Stomach (tissue), 9 donors: ENCODE measurements around the gene GRIPAP1. TPM values are rescaled to one million over a fixed set of nuclear protein-coding genes. Genes with fewer than 3 reads are reported as not detected.
A peak's percentile ranks its signal among the peaks of the same experiment; 100 is the strongest.

Experiments used
- DNase-seq, 2 donors: peaks; one replicate each; pipeline versions ENCODE4 v3.0.0 to v3.0.0-alpha.2; 2013 to 2019
- H3K27ac ChIP-seq, 5 donors: fragments of 200-600 bp in 4 of 5; sonication (generic) in 4 of 5; one replicate each; pipeline ENCODE4 v1.5.1; 2013 to 2019; ENCODE audit warnings: mild to moderate bottlenecking in 1 of 5, moderate library complexity in 1 of 5
- H3K27me3 ChIP-seq, 3 donors: fragments of 200-600 bp; sonication (generic); one replicate each; pipeline ENCODE4 v1.5.1; 2017 to 2019; ENCODE audit warnings: mixed run types in 1 of 3
- H3K36me3 ChIP-seq, 4 donors: fragments of 200-600 bp; sonication (generic); 1 replicate in 3 of 4; 2 replicates in 1 of 4; pipeline ENCODE4 v1.5.1; 2016 to 2019
- H3K4me1 ChIP-seq, 4 donors: fragments of 200-600 bp; sonication (generic); one replicate each; pipeline ENCODE4 v1.5.1; 2016 to 2019
- H3K4me3 ChIP-seq, 4 donors: fragments of 200-600 bp; sonication (generic) in 3 of 4; one replicate each; pipeline ENCODE4 v1.5.1; 2016 to 2019; ENCODE audit warnings: mild to moderate bottlenecking in 1 of 4
- H3K9me3 ChIP-seq, 4 donors: fragments of 200-600 bp; sonication (generic); one replicate each; pipeline ENCODE4 v1.5.1; 2016 to 2019
- EP300 ChIP-seq: sonication (generic); formaldehyde crosslinking; IDR thresholded peaks from one replicate; pipeline ENCODE4 v1.6.1; 2017; ENCODE audit warnings: antibody characterized with exemption
- POLR2A ChIP-seq, 4 donors: fragments of 450-650 bp; IDR thresholded peaks; one replicate each; pipeline ENCODE4 v1.6.1; 2016; ENCODE audit warnings: antibody characterized with exemption in 4 of 4, control low read depth in 2 of 4, mild to moderate bottlenecking in 1 of 4, moderate library complexity in 1 of 4
- POLR2AphosphoS5 ChIP-seq, 3 donors: sonication (generic); formaldehyde crosslinking; IDR thresholded peaks; one replicate each; pipeline ENCODE4 v1.6.1; 2016; ENCODE audit warnings: antibody characterized with exemption in 3 of 3
- WGBS, 5 donors: extraction: QIAGEN DNeasy Blood & Tissue Kit in 3 of 5; methylation state at CpG; one replicate each; pipeline versions ENCODE4 v1.1.5 to v1.1.7; 2013 to 2018; 5-methylcytosine and 5-hydroxymethylcytosine counted together
- intact Hi-C: fragments of 100-400 bp; cut with DNase I; formaldehyde crosslinking; loops from one replicate; pipeline ENCODE4 v1.15.1; 2023; ENCODE audit warnings: low total_unique reads
- polyA plus RNA-seq, 3 donors: library from polyadenylated mRNA; stranded (reverse); fragments of 200-250 nt; gene quantifications; one replicate each; pipeline ENCODE4 v1.2.3, GENCODE V29; 2013
- total RNA-seq, 5 donors: library from RNA; depleted of rRNA; stranded (reverse); fragments of >200 nt; gene quantifications; one replicate each; pipeline versions ENCODE4 v1.1.0 to v1.2.3, GENCODE V29; 2014 to 2016
- TF ChIP-seq, protein P1 (sequence below), 7 experiments: fragments of 450-650 bp in 4 of 7; fragments of 200-600 bp in 3 of 7; sonication (generic) in 3 of 7; IDR thresholded peaks; one replicate each; pipeline ENCODE4 v1.5.1; 2016 to 2019; ENCODE audit warnings: antibody characterized with exemption in 7 of 7, control low read depth in 2 of 7, mild to moderate bottlenecking in 1 of 7
- donor health status: healthy with polysubstance abuse.
- donor health status: Bipolar disorder and iron deficiency.
- donor health status: healthy.

GRIPAP1 gene
- total and polyA plus RNA-seq, 8 donors: 15.6 to 127 (median 32.9) TPM

DNA sequence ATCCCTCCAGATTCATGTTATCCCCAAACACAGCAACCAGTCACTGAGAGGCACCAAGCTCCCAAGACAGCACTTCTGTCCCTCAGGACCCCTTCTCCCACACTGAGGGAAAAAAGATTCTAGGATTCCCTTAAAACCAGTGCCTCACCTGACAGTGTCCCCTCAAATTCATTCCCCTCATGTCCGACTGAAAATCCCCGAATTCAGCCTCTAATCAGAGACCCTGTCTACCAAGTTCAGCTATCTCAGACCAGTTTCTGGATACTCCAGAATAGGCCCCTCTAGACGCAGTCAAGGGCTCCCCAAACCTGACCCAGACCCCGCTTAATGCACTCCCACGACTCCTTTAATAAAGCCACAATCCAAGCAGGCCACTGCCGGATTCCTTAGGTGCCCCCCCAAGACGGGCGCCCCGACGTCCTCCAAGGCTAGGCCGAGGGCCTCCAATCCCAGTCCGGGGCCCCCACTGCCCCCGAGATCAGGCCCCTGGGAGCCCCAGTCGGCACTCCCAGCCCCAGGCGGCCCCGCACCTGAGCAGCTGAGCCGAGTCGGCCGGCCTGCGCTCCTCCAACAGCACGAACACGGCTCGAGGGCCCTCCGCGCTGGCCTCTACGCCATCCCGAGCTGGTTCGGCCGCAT, 40.6 kb upstream of the GRIPAP1 start:
- peak overlapping the region; percentile 92 to 97 (median 96) for H3K27ac ChIP-seq
- H3K4me3 ChIP-seq: peak overlapping the region; percentile 57 to 72 (median 64)
- H3K27me3 ChIP-seq: no peaks in the 10 kb centered on the region
- TF ChIP-seq POLR2A (IDR thresholded peaks at IDR 0.05) (no peak), POLR2AphosphoS5 (IDR thresholded peaks at IDR 0.05) (no peak), EP300 (no peak)
- TF ChIP-seq, protein P1, sequence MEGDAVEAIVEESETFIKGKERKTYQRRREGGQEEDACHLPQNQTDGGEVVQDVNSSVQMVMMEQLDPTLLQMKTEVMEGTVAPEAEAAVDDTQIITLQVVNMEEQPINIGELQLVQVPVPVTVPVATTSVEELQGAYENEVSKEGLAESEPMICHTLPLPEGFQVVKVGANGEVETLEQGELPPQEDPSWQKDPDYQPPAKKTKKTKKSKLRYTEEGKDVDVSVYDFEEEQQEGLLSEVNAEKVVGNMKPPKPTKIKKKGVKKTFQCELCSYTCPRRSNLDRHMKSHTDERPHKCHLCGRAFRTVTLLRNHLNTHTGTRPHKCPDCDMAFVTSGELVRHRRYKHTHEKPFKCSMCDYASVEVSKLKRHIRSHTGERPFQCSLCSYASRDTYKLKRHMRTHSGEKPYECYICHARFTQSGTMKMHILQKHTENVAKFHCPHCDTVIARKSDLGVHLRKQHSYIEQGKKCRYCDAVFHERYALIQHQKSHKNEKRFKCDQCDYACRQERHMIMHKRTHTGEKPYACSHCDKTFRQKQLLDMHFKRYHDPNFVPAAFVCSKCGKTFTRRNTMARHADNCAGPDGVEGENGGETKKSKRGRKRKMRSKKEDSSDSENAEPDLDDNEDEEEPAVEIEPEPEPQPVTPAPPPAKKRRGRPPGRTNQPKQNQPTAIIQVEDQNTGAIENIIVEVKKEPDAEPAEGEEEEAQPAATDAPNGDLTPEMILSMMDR (IDR thresholded peaks at IDR 0.05): no peak
- H3K4me1 ChIP-seq: peaks cover 0 to 38% (median 20%) of the 10 kb centered on the region in 4 donors
- 0 to 47% (median 4%) methylated on average over 3 to 29 of the region's 29 CpGs for WGBS, 5 donors
- peaks cover 7 to 19% (median 17%) of the 10 kb centered on the region in 4 donors for H3K36me3 ChIP-seq
- intact Hi-C loops: no loop called here
- no peak for DNase-seq
- H3K9me3 ChIP-seq: no peaks in the 10 kb centered on the region

- WGBS, 5 donors: 5 to 25% (median 13%) methylated on average over 8 to 10 of the region's 10 CpGs
- TF ChIP-seq EP300 (no peak), POLR2A (IDR thresholded peaks at IDR 0.05) (no peak), POLR2AphosphoS5 (IDR thresholded peaks at IDR 0.05) (no peak)
- TF ChIP-seq, protein P1 (IDR thresholded peaks at IDR 0.05): no peak
- Histone ChIP-seq H3K9me3 (no peaks in the 10 kb centered on the region), H3K36me3 (peaks cover 12 to 26% (median 24%) of the 10 kb centered on the region in 4 donors), H3K27ac (peak overlapping the region; percentile 92 to 97 (median 96)), H3K27me3 (no peaks in the 10 kb centered on the region), H3K4me1 (peaks cover 0 to 38% (median 20%) of the 10 kb centered on the region in 4 donors), H3K4me3 (peak overlapping the region; percentile 57 to 72 (median 64))
- intact Hi-C loops: no loop called here
- DNase-seq: no peak
Measured at GRCh38 chrX:49041744-49042580, 39.9 kb upstream of the GRIPAP1 start.

DNA sequence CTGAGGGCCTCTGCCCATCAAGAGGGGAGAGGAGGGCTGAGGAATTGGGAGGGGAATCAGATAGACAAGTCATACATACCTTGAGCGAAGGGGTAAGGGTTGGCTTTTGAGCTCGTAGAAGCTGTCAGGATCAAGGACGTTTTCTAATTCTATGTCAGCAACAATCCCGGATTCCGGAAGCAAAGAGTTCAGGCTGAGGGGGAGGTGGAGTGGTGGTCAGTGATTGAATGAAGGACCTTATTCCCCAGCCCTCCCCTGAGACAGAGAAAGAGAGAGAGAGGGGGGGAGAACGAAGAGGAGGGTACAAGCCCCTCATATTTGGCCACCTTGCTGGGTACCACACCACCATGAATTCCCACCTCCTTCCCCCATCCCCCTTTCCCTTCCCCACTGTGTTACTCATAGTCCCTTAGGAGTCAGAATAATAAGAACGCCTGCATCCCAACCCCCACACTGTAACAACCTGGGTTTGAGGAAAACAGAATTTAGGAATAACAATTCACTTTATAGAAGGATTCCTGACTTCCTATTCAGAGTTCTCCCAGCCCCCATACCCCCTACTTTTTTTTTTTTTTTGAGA, 38.4 kb upstream of the GRIPAP1 start:
- intact Hi-C loops: no loop called here
- peak overlapping the region; percentile 25 to 67 (median 60) for H3K4me3 ChIP-seq
- H3K27me3 ChIP-seq: no peaks in the 10 kb centered on the region
- peaks cover 0 to 38% (median 20%) of the 10 kb centered on the region in 4 donors for H3K4me1 ChIP-seq
- no peaks in the 10 kb centered on the region for H3K9me3 ChIP-seq
- no peak for DNase-seq
- H3K36me3 ChIP-seq: peaks cover 16 to 41% (median 38%) of the 10 kb centered on the region in 4 donors
- TF ChIP-seq POLR2AphosphoS5 (IDR thresholded peaks at IDR 0.05) (no peak), POLR2A (IDR thresholded peaks at IDR 0.05) (no peak), EP300 (no peak)
- TF ChIP-seq, protein P1 (IDR thresholded peaks at IDR 0.05): no peak
- 20 to 48% (median 38%) methylated on average over 6 to 7 of the region's 7 CpGs for WGBS, 5 donors
- peak overlapping the region; percentile 41 to 97 (median 96) for H3K27ac ChIP-seq
